K562 (cell line): ENCODE results near the gene HIP1R. TPM values are rescaled to one million over a fixed set of nuclear protein-coding genes. Genes with fewer than 3 reads are reported as not detected.

Experiments
- ARID1B ChIP-seq: fragments of 450-650 bp; IDR thresholded peaks from 2 replicates; pipeline ENCODE4 v1.6.1; 2016; ENCODE audit warnings: antibody characterized with exemption, mild to moderate bottlenecking, inconsistent platforms
- CTBP1 ChIP-seq: fragments of 450-650 bp; IDR thresholded peaks from 2 replicates; pipeline ENCODE4 v1.6.1; 2016; ENCODE audit warnings: borderline replicate concordance
- CXXC5 ChIP-seq: fragments of 250-450 bp; sonication (Bioruptor Pico); IDR thresholded peaks from 2 replicates; pipeline ENCODE4 v1.8.0; 2022; ENCODE audit warnings: inconsistent platforms, mild to moderate bottlenecking, moderate library complexity
- DPF2 ChIP-seq: fragments of 450-650 bp; IDR thresholded peaks from 2 replicates; pipeline ENCODE4 v1.6.1; 2016
- EGR1 ChIP-seq: fragments of 450-650 bp; conservative IDR thresholded peaks from 2 replicates; pipeline ENCODE4 v1.6.1; 2017; ENCODE audit warnings: mild to moderate bottlenecking
- EHMT2 ChIP-seq: fragments of 450-650 bp; IDR thresholded peaks from 2 replicates; pipeline ENCODE4 v1.6.1; 2018; ENCODE audit warnings: antibody characterized with exemption
- HDAC2 ChIP-seq: fragments of 450-650 bp; IDR thresholded peaks from 2 replicates; pipeline ENCODE4 v1.6.1; 2016; ENCODE audit warnings: mild to moderate bottlenecking
- HDAC3 ChIP-seq: fragments of 450-650 bp; IDR thresholded peaks from 2 replicates; pipeline ENCODE4 v1.6.1; 2018; ENCODE audit warnings: borderline replicate concordance, mild to moderate bottlenecking, moderate library complexity; ENCODE audit not compliant: partially characterized antibody
- KDM1A ChIP-seq, 2 experiments: fragments of 450-650 bp; IDR thresholded peaks; 2 replicates each; pipeline ENCODE4 v1.6.1; 2016; ENCODE audit warnings: mild to moderate bottlenecking in 2 of 2
- KLF1 ChIP-seq: fragments of 450-650 bp; IDR thresholded peaks from 2 replicates; pipeline ENCODE4 v1.6.1; 2016; ENCODE audit warnings: missing genetic modification characterization, missing compliant biosample characterization
- MTA1 ChIP-seq: fragments of 450-650 bp; IDR thresholded peaks from 2 replicates; pipeline ENCODE4 v1.6.1; 2017; ENCODE audit warnings: borderline replicate concordance
- NFE2 ChIP-seq: IDR thresholded peaks from 2 replicates; pipeline ENCODE4 v1.6.1; 2014; ENCODE audit warnings: antibody characterized with exemption, low read depth
- PHF21A ChIP-seq: fragments of 450-650 bp; IDR thresholded peaks from 2 replicates; pipeline ENCODE4 v1.6.1; 2017; ENCODE audit warnings: low read depth, borderline replicate concordance
- ZFP36 ChIP-seq: fragments of 150-350 bp; IDR thresholded peaks from 2 replicates; pipeline ENCODE4 v1.6.1; 2018; ENCODE audit warnings: low read length, low read depth; ENCODE audit not compliant: partially characterized antibody
- ZKSCAN1 ChIP-seq: fragments of 150-350 bp; IDR thresholded peaks from 2 replicates; pipeline ENCODE4 v1.6.1; 2016; ENCODE audit warnings: low read depth, low read length
- ZKSCAN3 ChIP-seq: fragments of 250-450 bp; sonication (Bioruptor Pico); IDR thresholded peaks from 2 replicates; pipeline ENCODE4 v1.4.0; 2020
- ZNF174 ChIP-seq: fragments of 250-450 bp; sonication (Bioruptor Pico); IDR thresholded peaks from 2 replicates; pipeline ENCODE4 v1.4.0; 2020; ENCODE audit warnings: mild to moderate bottlenecking
- polyA plus RNA-seq, 8 experiments: library from polyadenylated mRNA; depleted of rRNA in 4 of 8; stranded (reverse) in 5 of 8; unstranded in 3 of 8; fragments of >200 nt; fragmentation: Nextera tagmentation in 2 of 8; fragmentation: Illumina TruSeq in 1 of 8; extraction: Ambion mirVana in 2 of 8; extraction: Trizol in 1 of 8; gene quantifications; 2 replicates each; pipeline versions ENCODE4 v1.2.1 to v1.2.3, GENCODE V29; 2011 to 2014; ENCODE audit warnings: inconsistent platforms in 1 of 8, missing spikeins in 1 of 8
- total RNA-seq, 7 experiments: library from RNA; depleted of rRNA in 6 of 7; stranded (reverse); fragments of >200 nt in 6 of 7; fragmentation: Illumina TruSeq in 2 of 7; extraction: Trizol in 2 of 7; gene quantifications; 2 replicates each; pipeline versions ENCODE4 v1.2.1 to v1.2.3, GENCODE V29; 2011 to 2021; ENCODE audit warnings: low replicate concordance in 1 of 7
- TF ChIP-seq, protein P1 (sequence below): sonication (generic); formaldehyde crosslinking; IDR thresholded peaks from 2 replicates; pipeline ENCODE4 v1.8.0; 2022; ENCODE audit warnings: mild to moderate bottlenecking, missing genetic modification reagents
- TF ChIP-seq, protein P2 (sequence below): fragments of 250-450 bp; sonication (Bioruptor Pico); IDR thresholded peaks from 2 replicates; pipeline ENCODE4 v1.8.0; 2021; ENCODE audit warnings: mild to moderate bottlenecking, moderate library complexity
- TF ChIP-seq, protein P3 (sequence below), 2 experiments: fragments of 450-650 bp; conservative IDR thresholded peaks; 2 replicates each; pipeline ENCODE4 v1.6.1; 2017; ENCODE audit warnings: mild to moderate bottlenecking in 2 of 2, moderate library complexity in 2 of 2
- TF ChIP-seq, protein P4 (sequence below), 2 experiments: fragments of 450-650 bp in 1 of 2; sonication (generic) in 1 of 2; formaldehyde crosslinking in 1 of 2; IDR thresholded peaks in 1 of 2; conservative IDR thresholded peaks in 1 of 2; 2 replicates each; pipeline versions ENCODE4 v1.6.1 to v1.8.1; 2016 to 2023; ENCODE audit warnings: mild to moderate bottlenecking in 2 of 2, moderate library complexity in 2 of 2, inconsistent platforms in 1 of 2, missing genetic modification reagents in 1 of 2
- TF ChIP-seq, protein P5 (sequence below): sonication (generic); formaldehyde crosslinking; IDR thresholded peaks from 2 replicates; pipeline ENCODE4 v1.4.0; 2020; ENCODE audit warnings: mild to moderate bottlenecking, missing genetic modification reagents

The HIP1R gene
- total and polyA plus RNA-seq, 9 of the 15 experiments (the other 6 are each of a cell fraction or from before 2014, with no cell fraction given): 0.15 to 31.0 (median 14.2) TPM

DNA sequence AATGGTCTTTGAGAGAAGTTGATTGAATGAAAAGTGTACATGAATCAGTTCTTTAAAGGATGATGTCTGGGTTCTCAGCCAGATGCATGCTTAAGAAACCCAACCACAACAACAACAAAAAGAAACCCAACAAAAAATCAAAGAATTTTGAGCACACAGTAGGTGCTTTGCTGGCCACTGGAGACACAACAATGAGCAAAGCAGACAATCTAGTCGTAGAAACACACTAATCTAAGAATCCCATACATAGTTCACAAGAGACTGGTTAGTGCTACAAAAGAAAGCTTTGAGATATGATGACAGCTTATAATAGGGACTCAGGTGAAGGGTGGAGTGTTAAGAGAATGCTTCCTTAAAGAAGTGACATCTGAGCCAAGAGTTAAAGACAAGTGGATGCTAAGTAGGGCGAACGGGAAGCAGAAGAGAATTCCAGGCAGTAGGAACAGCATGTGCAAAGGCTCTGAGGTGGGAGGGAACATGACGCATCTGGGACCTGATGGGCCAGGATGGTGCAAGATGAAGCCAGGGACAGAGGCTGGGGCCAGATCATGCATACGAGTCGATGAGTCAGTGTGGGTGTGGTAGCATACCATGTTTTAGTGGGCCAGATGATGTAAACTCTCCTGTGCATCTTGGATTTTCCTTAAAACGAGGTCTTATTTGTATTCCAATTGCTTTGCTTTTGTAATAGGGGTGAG is 4.6 kb upstream of the HIP1R start (continued):
- TF ChIP-seq ARID1B: peak; percentile 75
- no peak for TF ChIP-seq ZFP36
- TF ChIP-seq PHF21A: peak; percentile 78; the same call in 1 of the 2 replicates
- TF ChIP-seq EHMT2: peak; percentile 71; the same call in 1 of the 2 replicates
- TF ChIP-seq MTA1: peak; percentile 55; the same call in 1 of the 2 replicates
- peak; percentile 16 for TF ChIP-seq HDAC3
- TF ChIP-seq CTBP1: peak; percentile 98
- no peak for TF ChIP-seq ZNF174 (CRISPR knock-in tag)
- peak; percentile 36 for TF ChIP-seq CXXC5 (CRISPR knock-in tag)
- TF ChIP-seq ZKSCAN1: peak; percentile 89
- TF ChIP-seq, protein P1, sequence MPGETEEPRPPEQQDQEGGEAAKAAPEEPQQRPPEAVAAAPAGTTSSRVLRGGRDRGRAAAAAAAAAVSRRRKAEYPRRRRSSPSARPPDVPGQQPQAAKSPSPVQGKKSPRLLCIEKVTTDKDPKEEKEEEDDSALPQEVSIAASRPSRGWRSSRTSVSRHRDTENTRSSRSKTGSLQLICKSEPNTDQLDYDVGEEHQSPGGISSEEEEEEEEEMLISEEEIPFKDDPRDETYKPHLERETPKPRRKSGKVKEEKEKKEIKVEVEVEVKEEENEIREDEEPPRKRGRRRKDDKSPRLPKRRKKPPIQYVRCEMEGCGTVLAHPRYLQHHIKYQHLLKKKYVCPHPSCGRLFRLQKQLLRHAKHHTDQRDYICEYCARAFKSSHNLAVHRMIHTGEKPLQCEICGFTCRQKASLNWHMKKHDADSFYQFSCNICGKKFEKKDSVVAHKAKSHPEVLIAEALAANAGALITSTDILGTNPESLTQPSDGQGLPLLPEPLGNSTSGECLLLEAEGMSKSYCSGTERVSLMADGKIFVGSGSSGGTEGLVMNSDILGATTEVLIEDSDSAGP (CRISPR knock-in tag): no peak
- TF ChIP-seq, protein P2, sequence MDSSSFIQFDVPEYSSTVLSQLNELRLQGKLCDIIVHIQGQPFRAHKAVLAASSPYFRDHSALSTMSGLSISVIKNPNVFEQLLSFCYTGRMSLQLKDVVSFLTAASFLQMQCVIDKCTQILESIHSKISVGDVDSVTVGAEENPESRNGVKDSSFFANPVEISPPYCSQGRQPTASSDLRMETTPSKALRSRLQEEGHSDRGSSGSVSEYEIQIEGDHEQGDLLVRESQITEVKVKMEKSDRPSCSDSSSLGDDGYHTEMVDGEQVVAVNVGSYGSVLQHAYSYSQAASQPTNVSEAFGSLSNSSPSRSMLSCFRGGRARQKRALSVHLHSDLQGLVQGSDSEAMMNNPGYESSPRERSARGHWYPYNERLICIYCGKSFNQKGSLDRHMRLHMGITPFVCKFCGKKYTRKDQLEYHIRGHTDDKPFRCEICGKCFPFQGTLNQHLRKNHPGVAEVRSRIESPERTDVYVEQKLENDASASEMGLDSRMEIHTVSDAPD: no peak
- TF ChIP-seq KDM1A (IDR thresholded peaks at IDR 0.05): peak; percentile 69 to 82
- TF ChIP-seq, protein P3, sequence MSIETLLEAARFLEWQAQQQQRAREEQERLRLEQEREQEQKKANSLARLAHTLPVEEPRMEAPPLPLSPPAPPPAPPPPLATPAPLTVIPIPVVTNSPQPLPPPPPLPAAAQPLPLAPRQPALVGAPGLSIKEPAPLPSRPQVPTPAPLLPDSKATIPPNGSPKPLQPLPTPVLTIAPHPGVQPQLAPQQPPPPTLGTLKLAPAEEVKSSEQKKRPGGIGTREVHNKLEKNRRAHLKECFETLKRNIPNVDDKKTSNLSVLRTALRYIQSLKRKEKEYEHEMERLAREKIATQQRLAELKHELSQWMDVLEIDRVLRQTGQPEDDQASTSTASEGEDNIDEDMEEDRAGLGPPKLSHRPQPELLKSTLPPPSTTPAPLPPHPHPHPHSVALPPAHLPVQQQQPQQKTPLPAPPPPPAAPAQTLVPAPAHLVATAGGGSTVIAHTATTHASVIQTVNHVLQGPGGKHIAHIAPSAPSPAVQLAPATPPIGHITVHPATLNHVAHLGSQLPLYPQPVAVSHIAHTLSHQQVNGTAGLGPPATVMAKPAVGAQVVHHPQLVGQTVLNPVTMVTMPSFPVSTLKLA (conservative IDR thresholded peaks at IDR 0.05): 0 out of 4 replicates have a peak, but pooled peaks of 1 of the 2 experiments have one; percentile 18
- TF ChIP-seq DPF2: peak; percentile 84
- TF ChIP-seq, protein P4, sequence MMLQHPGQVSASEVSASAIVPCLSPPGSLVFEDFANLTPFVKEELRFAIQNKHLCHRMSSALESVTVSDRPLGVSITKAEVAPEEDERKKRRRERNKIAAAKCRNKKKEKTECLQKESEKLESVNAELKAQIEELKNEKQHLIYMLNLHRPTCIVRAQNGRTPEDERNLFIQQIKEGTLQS (IDR thresholded peaks at IDR 0.05): peak; percentile 97
- TF ChIP-seq, protein P4 (CRISPR knock-in tag; conservative IDR thresholded peaks at IDR 0.05): peak; percentile 72
- TF ChIP-seq NFE2: 0 out of 2 replicates have a peak, but pooled peaks have one; percentile 10
- TF ChIP-seq EGR1: peak; percentile 21; the same call in 1 of the 2 replicates
- TF ChIP-seq, protein P5, sequence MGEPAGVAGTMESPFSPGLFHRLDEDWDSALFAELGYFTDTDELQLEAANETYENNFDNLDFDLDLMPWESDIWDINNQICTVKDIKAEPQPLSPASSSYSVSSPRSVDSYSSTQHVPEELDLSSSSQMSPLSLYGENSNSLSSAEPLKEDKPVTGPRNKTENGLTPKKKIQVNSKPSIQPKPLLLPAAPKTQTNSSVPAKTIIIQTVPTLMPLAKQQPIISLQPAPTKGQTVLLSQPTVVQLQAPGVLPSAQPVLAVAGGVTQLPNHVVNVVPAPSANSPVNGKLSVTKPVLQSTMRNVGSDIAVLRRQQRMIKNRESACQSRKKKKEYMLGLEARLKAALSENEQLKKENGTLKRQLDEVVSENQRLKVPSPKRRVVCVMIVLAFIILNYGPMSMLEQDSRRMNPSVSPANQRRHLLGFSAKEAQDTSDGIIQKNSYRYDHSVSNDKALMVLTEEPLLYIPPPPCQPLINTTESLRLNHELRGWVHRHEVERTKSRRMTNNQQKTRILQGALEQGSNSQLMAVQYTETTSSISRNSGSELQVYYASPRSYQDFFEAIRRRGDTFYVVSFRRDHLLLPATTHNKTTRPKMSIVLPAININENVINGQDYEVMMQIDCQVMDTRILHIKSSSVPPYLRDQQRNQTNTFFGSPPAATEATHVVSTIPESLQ (CRISPR knock-in tag): no peak
- TF ChIP-seq ZKSCAN3 (CRISPR knock-in tag): no peak
- TF ChIP-seq KLF1 (tag): 0 out of 2 replicates have a peak, but pooled peaks have one; percentile 45
- peak; percentile 80 for TF ChIP-seq HDAC2
